GM23338 (cell line): ENCODE results near the gene MBD2. TPM values are rescaled to one million over a fixed set of nuclear protein-coding genes. Genes with fewer than 3 reads are reported as not detected.

Experiments
- ATAC-seq: fragments of 200-7000 bp; cut with Tn5 transposase; 3 replicates; pipeline ENCODE4 v1.9.1; 2020
- DNase-seq: peaks from one replicate; pipeline ENCODE4 v3.0.0-alpha.2; 2015; ENCODE audit warnings: low spot score
- H2AFZ ChIP-seq: fragments of 200-600 bp; sonication (generic); 2 replicates; pipeline ENCODE4 v1.8.0; 2016; ENCODE audit warnings: antibody characterized with exemption, mild to moderate bottlenecking, moderate library complexity
- H3F3A ChIP-seq: fragments of 200-600 bp; sonication (generic); replicated peaks from 2 replicates; pipeline ENCODE4 v1.8.0; 2017; ENCODE audit warnings: antibody characterized with exemption, mixed run types, low read depth
- H3K27ac ChIP-seq: fragments of 200-600 bp; sonication (generic); 2 replicates; pipeline ENCODE4 v1.6.1; 2016; ENCODE audit warnings: low read depth
- H3K27me3 ChIP-seq: fragments of 200-600 bp; sonication (generic); 2 replicates; pipeline ENCODE4 v1.8.0; 2016; ENCODE audit warnings: mild to moderate bottlenecking, mixed run types, moderate library complexity; ENCODE audit not compliant: insufficient read depth
- H3K36me3 ChIP-seq: fragments of 200-600 bp; sonication (generic); 2 replicates; pipeline ENCODE4 v1.8.0; 2016; ENCODE audit warnings: mild to moderate bottlenecking; ENCODE audit not compliant: insufficient read depth
- H3K4me1 ChIP-seq: fragments of 200-600 bp; sonication (generic); 2 replicates; pipeline ENCODE4 v1.8.0; 2016; ENCODE audit warnings: mild to moderate bottlenecking, moderate library complexity; ENCODE audit not compliant: insufficient read depth
- H3K4me2 ChIP-seq: fragments of 200-600 bp; sonication (generic); 2 replicates; pipeline ENCODE4 v1.7.1; 2017; ENCODE audit warnings: mixed run types
- H3K4me3 ChIP-seq: fragments of 200-600 bp; sonication (generic); 2 replicates; pipeline ENCODE4 v1.6.1; 2016; ENCODE audit warnings: mixed run types
- H3K79me2 ChIP-seq: fragments of 200-600 bp; sonication (generic); replicated peaks from 2 replicates; pipeline ENCODE4 v1.8.0; 2017; ENCODE audit warnings: mild to moderate bottlenecking; ENCODE audit not compliant: insufficient read depth
- H3K9me2 ChIP-seq: fragments of 200-600 bp; sonication (generic); 2 replicates; pipeline ENCODE4 v1.8.0; 2017; ENCODE audit not compliant: insufficient read depth
- H4K20me1 ChIP-seq: fragments of 200-600 bp; sonication (generic); replicated peaks from 2 replicates; pipeline ENCODE4 v1.8.0; 2017; ENCODE audit warnings: mild to moderate bottlenecking; ENCODE audit not compliant: insufficient read depth
- H3K27ac Mint-ChIP-seq: 2 replicates; pipeline ENCODE4 v1.8.0; 2020; ENCODE audit warnings: inconsistent platforms, mild to moderate bottlenecking, moderate library complexity, mixed read lengths
- H3K27me3 Mint-ChIP-seq: 3 replicates; pipeline ENCODE4 v1.8.0; 2022; ENCODE audit warnings: low read depth, mild to moderate bottlenecking, moderate library complexity, mixed read lengths, inconsistent platforms; ENCODE audit not compliant: insufficient read depth, poor library complexity
- H3K36me3 Mint-ChIP-seq: 3 replicates; pipeline ENCODE4 v1.8.0; 2021; ENCODE audit warnings: low read depth, mild to moderate bottlenecking, inconsistent platforms, moderate library complexity, mixed read lengths
- H3K4me1 Mint-ChIP-seq: 3 replicates; pipeline ENCODE4 v1.8.0; 2020; ENCODE audit warnings: mild to moderate bottlenecking, inconsistent platforms, mixed read lengths
- H3K4me3 Mint-ChIP-seq: 3 replicates; pipeline ENCODE4 v1.8.0; 2021; ENCODE audit warnings: moderate library complexity, mild to moderate bottlenecking, inconsistent platforms, mixed read lengths
- H3K9me3 Mint-ChIP-seq: 3 replicates; pipeline ENCODE4 v1.8.0; 2020; ENCODE audit warnings: moderate library complexity, mild to moderate bottlenecking, inconsistent platforms, mixed read lengths
- CREB1 ChIP-seq: fragments of 250-450 bp; sonication (Bioruptor Pico); IDR thresholded peaks from 2 replicates; pipeline ENCODE4 v1.5.0; 2020; ENCODE audit warnings: low read depth, mild to moderate bottlenecking, moderate library complexity
- CTCF ChIP-seq, 2 experiments: fragments of 200-600 bp in 1 of 2; sonication (generic) in 1 of 2; conservative IDR thresholded peaks; 2 replicates each; pipeline versions ENCODE4 v1.5.1 to v1.6.1; 2016 to 2017; ENCODE audit warnings: antibody characterized with exemption in 2 of 2, low read depth in 2 of 2, mild to moderate bottlenecking in 2 of 2, moderate library complexity in 1 of 2
- EZH2 ChIP-seq: fragments of 200-600 bp; sonication (generic); IDR thresholded peaks from one replicate; pipeline ENCODE4 v1.8.0; 2017; ENCODE audit warnings: antibody characterized with exemption, mild to moderate bottlenecking, low read depth; ENCODE audit not compliant: unreplicated experiment
- EZH2phosphoT487 ChIP-seq: fragments of 200-600 bp; sonication (generic); IDR thresholded peaks from one replicate; pipeline ENCODE4 v1.8.1; 2018; ENCODE audit warnings: antibody characterized with exemption; ENCODE audit not compliant: unreplicated experiment
- JUNB ChIP-seq: IDR thresholded peaks from one replicate; pipeline ENCODE4 v1.6.1; 2016; ENCODE audit warnings: antibody characterized with exemption; ENCODE audit not compliant: unreplicated experiment
- NANOG ChIP-seq: IDR thresholded peaks from 2 replicates; pipeline ENCODE4 v1.6.1; 2016; ENCODE audit warnings: antibody characterized with exemption, borderline replicate concordance
- POLR2AphosphoS5 ChIP-seq: IDR thresholded peaks from 2 replicates; pipeline ENCODE4 v1.6.1; 2016; ENCODE audit warnings: antibody characterized with exemption, low read depth
- STAT1 ChIP-seq: IDR thresholded peaks from one replicate; pipeline ENCODE4 v1.6.1; 2016; ENCODE audit warnings: antibody characterized with exemption; ENCODE audit not compliant: unreplicated experiment
- ZNF114 ChIP-seq: fragments of 250-450 bp; sonication (Bioruptor Pico); IDR thresholded peaks from 2 replicates; pipeline ENCODE4 v1.5.0; 2020; ENCODE audit warnings: mild to moderate bottlenecking, moderate library complexity
- ZNF331 ChIP-seq: fragments of 250-450 bp; sonication (Bioruptor Pico); IDR thresholded peaks from 2 replicates; pipeline ENCODE4 v1.5.0; 2020; ENCODE audit warnings: low read depth, mild to moderate bottlenecking, moderate library complexity
- polyA plus RNA-seq: library from polyadenylated mRNA; unstranded; fragments of >200 nt; fragmentation: Nextera tagmentation; extraction: Ambion mirVana; gene quantifications from 2 replicates; pipeline ENCODE4 v1.2.1, GENCODE V29; 2016
- total RNA-seq: library from RNA; depleted of rRNA; stranded (reverse); fragments of >200 nt; shearing (Covaris generic); gene quantifications from 2 replicates; pipeline ENCODE4 v1.2.3, GENCODE V29; 2014
- TF ChIP-seq, protein P1 (sequence below): IDR thresholded peaks from 2 replicates; pipeline ENCODE4 v1.6.1; 2016; ENCODE audit warnings: antibody characterized with exemption
- TF ChIP-seq, protein P2 (sequence below): IDR thresholded peaks from one replicate; pipeline ENCODE4 v1.6.1; 2018; ENCODE audit warnings: antibody characterized with exemption; ENCODE audit not compliant: unreplicated experiment

Gene MBD2
- total and polyA plus RNA-seq, 2 experiments from 2014 or later = 11.2 to 39.2 TPM

DNA sequence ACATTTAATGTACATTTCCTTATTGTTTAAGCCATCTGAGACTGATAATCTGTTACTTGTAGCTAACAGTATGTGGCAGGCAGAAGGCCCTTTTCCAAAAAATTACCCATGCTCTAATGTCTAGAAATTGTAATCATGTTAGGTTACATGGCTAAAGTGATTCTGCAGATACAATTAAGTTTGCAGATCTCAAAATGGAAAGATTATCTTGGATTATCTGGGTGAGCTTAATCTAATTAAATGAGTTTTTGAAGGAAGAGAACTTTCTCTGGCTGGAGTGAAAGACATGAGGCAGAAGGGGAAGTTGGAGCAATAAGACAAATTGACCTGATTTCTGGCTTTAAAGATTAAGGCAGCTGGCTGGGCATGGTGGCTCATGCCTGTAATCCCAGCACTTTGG is 76.3 kb downstream of the MBD2 start:
- H4K20me1 ChIP-seq = no peaks in the 10 kb centered on the region
- no peaks in the 10 kb centered on the region for H3K79me2 ChIP-seq
- H3K27me3 ChIP-seq = no peaks in the 10 kb centered on the region
- H3K9me2 ChIP-seq = peaks cover 3% of the 10 kb centered on the region; the same call in 1 of the 2 replicates
- 0 out of 2 replicates have a peak, but pooled peaks cover 7% of the 10 kb centered on the region for H3K4me1 ChIP-seq
- no peaks in the 10 kb centered on the region for H3F3A ChIP-seq
- no peak overlapping the region for H2AFZ ChIP-seq
- TF ChIP-seq POLR2AphosphoS5 (no peak), EZH2 (no peak)
- no peak overlapping the region for H3K4me2 ChIP-seq
- Mint-ChIP-seq H3K4me1 (peaks cover 15% of the 10 kb centered on the region), H3K36me3 (peaks cover 2% of the 10 kb centered on the region; the same call in 1 of the 3 replicates), H3K4me3 (no peak overlapping the region), H3K27ac (no peak overlapping the region), H3K27me3 (no peaks in the 10 kb centered on the region), H3K9me3 (peaks cover 8% of the 10 kb centered on the region)
- DNase-seq = no peak
- H3K36me3 ChIP-seq = no peaks in the 10 kb centered on the region
- H3K4me3 ChIP-seq = no peak overlapping the region
- H3K27ac ChIP-seq = no peak overlapping the region
- no peak for ATAC-seq

DNA sequence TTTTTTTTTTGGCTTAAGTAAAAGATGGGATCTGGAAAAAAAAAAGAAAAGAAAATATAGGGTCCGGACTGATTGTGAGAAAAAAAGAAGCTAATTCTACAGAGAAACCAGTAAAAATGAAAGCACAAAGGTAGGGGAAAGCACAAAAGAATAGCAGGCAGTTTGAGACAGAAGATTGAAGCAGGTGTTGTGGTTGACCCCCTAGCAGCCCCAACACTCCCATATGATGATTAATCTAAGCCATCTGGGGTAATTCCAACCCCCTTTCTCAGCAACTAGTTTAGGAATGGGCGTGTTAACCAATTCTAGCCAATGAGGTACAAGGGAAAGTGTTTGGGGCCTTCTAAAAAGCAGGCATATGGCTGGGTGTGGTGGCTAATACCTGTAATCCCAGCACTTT is 77.0 kb downstream of the MBD2 start:
- H3K9me3 Mint-ChIP-seq = peaks cover 8% of the 10 kb centered on the region
- H3K36me3 Mint-ChIP-seq = peaks cover 2% of the 10 kb centered on the region; the same call in 1 of the 3 replicates
- Histone ChIP-seq H3K4me2 (no peak overlapping the region), H3K4me1 (0 out of 2 replicates have a peak, but pooled peaks cover 7% of the 10 kb centered on the region), H3K36me3 (no peaks in the 10 kb centered on the region), H3K79me2 (no peaks in the 10 kb centered on the region), H3K27me3 (no peaks in the 10 kb centered on the region), H3K4me3 (no peak overlapping the region), H3K9me2 (peaks cover 3% of the 10 kb centered on the region; the same call in 1 of the 2 replicates), H3K27ac (no peak overlapping the region), H2AFZ (no peak overlapping the region), H3F3A (no peaks in the 10 kb centered on the region), H4K20me1 (no peaks in the 10 kb centered on the region)
- H3K4me3 Mint-ChIP-seq = no peak overlapping the region
- H3K27ac Mint-ChIP-seq = no peak overlapping the region
- no peaks in the 10 kb centered on the region for H3K27me3 Mint-ChIP-seq
- ATAC-seq = no peak
- no peak for DNase-seq
- peaks cover 15% of the 10 kb centered on the region for H3K4me1 Mint-ChIP-seq
- TF ChIP-seq NANOG (no peak), JUNB (no peak), EZH2phosphoT487 (no peak), POLR2AphosphoS5 (no peak), CTCF (conservative IDR thresholded peaks at IDR 0.05; ENCODE audit: low read depth in 2 of 2) (no peak), STAT1 (no peak), ZNF331 (no peak), CREB1 (CRISPR knock-in tag) (no peak), ZNF114 (no peak)
- TF ChIP-seq, protein P1, sequence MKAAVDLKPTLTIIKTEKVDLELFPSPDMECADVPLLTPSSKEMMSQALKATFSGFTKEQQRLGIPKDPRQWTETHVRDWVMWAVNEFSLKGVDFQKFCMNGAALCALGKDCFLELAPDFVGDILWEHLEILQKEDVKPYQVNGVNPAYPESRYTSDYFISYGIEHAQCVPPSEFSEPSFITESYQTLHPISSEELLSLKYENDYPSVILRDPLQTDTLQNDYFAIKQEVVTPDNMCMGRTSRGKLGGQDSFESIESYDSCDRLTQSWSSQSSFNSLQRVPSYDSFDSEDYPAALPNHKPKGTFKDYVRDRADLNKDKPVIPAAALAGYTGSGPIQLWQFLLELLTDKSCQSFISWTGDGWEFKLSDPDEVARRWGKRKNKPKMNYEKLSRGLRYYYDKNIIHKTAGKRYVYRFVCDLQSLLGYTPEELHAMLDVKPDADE = no peak
- TF ChIP-seq, protein P2, sequence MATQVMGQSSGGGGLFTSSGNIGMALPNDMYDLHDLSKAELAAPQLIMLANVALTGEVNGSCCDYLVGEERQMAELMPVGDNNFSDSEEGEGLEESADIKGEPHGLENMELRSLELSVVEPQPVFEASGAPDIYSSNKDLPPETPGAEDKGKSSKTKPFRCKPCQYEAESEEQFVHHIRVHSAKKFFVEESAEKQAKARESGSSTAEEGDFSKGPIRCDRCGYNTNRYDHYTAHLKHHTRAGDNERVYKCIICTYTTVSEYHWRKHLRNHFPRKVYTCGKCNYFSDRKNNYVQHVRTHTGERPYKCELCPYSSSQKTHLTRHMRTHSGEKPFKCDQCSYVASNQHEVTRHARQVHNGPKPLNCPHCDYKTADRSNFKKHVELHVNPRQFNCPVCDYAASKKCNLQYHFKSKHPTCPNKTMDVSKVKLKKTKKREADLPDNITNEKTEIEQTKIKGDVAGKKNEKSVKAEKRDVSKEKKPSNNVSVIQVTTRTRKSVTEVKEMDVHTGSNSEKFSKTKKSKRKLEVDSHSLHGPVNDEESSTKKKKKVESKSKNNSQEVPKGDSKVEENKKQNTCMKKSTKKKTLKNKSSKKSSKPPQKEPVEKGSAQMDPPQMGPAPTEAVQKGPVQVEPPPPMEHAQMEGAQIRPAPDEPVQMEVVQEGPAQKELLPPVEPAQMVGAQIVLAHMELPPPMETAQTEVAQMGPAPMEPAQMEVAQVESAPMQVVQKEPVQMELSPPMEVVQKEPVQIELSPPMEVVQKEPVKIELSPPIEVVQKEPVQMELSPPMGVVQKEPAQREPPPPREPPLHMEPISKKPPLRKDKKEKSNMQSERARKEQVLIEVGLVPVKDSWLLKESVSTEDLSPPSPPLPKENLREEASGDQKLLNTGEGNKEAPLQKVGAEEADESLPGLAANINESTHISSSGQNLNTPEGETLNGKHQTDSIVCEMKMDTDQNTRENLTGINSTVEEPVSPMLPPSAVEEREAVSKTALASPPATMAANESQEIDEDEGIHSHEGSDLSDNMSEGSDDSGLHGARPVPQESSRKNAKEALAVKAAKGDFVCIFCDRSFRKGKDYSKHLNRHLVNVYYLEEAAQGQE = no peak
